Measurements from ENCODE around the gene NSUN3.
"Not testable (repeated sequence)": the region's sequence is repeated elsewhere in the genome, so short reads cannot be mapped to it uniquely, and the experiment has no call there.

NSUN3 gene

DNA sequence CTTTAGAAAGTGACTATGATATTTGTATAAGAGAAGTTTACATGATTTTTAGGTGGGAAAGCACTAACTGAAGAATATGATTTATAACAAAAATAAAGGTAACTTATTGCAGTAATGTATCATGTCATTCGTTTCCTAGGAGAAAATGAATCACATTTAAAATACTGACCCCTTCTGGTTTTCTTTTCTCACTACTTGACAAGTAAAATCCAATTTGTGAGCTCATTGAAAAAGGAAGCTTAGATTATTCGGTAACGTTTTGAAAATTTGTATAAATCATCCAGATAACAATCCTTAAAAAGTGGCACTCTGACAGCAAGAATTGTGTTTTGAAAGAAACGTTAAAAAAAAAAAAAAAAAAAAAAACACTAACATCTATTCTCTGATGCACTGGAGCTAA, 39.0 kb downstream of the NSUN3 start:
- H3K4me3 ChIP-seq (ENCODE audit: control insufficient read depth, low read depth, low read length) = no peak overlapping the region
- TF ChIP-seq, protein P1, sequence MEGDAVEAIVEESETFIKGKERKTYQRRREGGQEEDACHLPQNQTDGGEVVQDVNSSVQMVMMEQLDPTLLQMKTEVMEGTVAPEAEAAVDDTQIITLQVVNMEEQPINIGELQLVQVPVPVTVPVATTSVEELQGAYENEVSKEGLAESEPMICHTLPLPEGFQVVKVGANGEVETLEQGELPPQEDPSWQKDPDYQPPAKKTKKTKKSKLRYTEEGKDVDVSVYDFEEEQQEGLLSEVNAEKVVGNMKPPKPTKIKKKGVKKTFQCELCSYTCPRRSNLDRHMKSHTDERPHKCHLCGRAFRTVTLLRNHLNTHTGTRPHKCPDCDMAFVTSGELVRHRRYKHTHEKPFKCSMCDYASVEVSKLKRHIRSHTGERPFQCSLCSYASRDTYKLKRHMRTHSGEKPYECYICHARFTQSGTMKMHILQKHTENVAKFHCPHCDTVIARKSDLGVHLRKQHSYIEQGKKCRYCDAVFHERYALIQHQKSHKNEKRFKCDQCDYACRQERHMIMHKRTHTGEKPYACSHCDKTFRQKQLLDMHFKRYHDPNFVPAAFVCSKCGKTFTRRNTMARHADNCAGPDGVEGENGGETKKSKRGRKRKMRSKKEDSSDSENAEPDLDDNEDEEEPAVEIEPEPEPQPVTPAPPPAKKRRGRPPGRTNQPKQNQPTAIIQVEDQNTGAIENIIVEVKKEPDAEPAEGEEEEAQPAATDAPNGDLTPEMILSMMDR (conservative IDR thresholded peaks at IDR 0.05; ENCODE audit: control insufficient read depth, insufficient read depth, low read depth, low read length) = peak; percentile 29
- peak; percentile 37 for DNase-seq (ENCODE audit: low read depth)

DNA sequence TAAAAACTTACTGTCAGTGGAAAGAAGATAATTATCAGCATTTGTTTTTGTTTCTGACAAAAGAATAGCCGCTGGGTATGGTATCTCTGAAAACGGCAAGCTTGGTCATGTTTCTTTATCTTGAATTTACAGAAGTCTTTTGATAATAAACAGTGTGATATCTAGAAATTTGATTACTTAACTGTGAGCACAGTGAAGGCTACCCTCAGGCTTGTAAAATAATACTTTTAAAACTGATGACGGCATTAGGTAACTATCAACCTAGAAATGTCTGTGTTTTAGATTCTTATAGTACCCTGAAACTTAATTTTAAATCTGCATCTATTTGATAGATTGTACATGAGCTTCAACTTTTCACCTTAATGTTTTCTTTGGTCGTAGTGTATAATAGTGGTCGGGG, 43.4 kb downstream of the NSUN3 start:
- H3K4me3 ChIP-seq (ENCODE audit: control insufficient read depth, low read depth, low read length) = no peak overlapping the region
- DNase-seq (ENCODE audit: low read depth) = no peak
- TF ChIP-seq, protein P1 (conservative IDR thresholded peaks at IDR 0.05; ENCODE audit: control insufficient read depth, insufficient read depth, low read depth, low read length) = no peak

DNA sequence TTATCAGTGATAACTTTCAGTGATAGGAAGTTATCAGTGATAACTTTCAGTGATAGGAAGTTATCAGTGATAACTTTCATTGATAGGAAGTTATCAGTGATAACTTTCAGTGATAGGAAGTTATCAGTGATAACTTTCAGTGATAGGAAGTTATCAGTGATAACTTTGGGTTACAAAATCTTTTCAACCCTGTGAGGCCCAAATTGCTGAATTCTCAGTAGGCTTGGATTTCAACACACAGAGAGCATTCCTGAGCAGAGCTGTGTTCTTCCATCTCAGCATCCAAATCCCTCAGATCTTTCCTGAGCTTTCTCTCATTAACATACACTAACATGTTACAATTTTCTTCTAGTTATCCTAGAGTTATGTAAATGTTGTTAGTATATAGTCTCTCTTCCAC, 47.4 kb downstream of the NSUN3 start:
- H3K4me3 ChIP-seq (ENCODE audit: control insufficient read depth, low read depth, low read length); DNase-seq (ENCODE audit: low read depth): not testable (repeated sequence)

DNA sequence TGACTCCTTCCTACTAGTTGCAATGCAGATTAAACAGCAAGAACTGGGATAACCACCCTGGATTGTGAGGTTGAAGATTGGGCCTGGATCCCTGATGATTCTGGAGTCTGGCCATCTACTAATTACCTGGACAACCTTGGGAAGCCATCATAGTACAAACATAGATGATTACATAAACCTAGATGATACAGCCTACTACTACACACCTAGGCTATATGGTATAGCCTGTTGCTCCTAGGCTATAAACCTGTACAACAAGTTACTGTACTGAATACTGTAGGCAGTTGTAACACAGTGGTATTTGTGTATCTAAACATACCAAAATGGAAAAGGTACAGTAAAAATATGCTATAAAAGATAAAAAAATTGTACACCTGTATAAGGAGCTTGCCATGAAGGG, 48.0 kb downstream of the NSUN3 start:
- TF ChIP-seq, protein P1 (conservative IDR thresholded peaks at IDR 0.05; ENCODE audit: control insufficient read depth, insufficient read depth, low read depth, low read length) = no peak
- DNase-seq (ENCODE audit: low read depth) = no peak
- H3K4me3 ChIP-seq (ENCODE audit: control insufficient read depth, low read depth, low read length) = no peak overlapping the region

- TF ChIP-seq, protein P1 (conservative IDR thresholded peaks at IDR 0.05; ENCODE audit: control insufficient read depth, insufficient read depth, low read depth, low read length) = no peak
Observed at GRCh38 chr3:94114666-94115065, 51.8 kb downstream of the NSUN3 start.

GRCh38 chr3:94115482-94115881, 52.6 kb downstream of the NSUN3 start:
- TF ChIP-seq, protein P1 (conservative IDR thresholded peaks at IDR 0.05; ENCODE audit: control insufficient read depth, insufficient read depth, low read depth, low read length) = peak; percentile 50
- DNase-seq (ENCODE audit: low read depth) = peak; percentile 58
- no peak overlapping the region for H3K4me3 ChIP-seq (ENCODE audit: control insufficient read depth, low read depth, low read length)

More at GRCh38 chr3:94114666-94115065, 51.8 kb downstream of the NSUN3 start:
- H3K4me3 ChIP-seq (ENCODE audit: control insufficient read depth, low read depth, low read length) = no peak overlapping the region
- DNase-seq (ENCODE audit: low read depth) = peak; percentile 41

GRCh38 chr3:94117729-94118128, 54.9 kb downstream of the NSUN3 start:
- DNase-seq (ENCODE audit: low read depth) = no peak
- no peak overlapping the region for H3K4me3 ChIP-seq (ENCODE audit: control insufficient read depth, low read depth, low read length)
- TF ChIP-seq, protein P1 (conservative IDR thresholded peaks at IDR 0.05; ENCODE audit: control insufficient read depth, insufficient read depth, low read depth, low read length) = no peak
